Gastrocnemius medialis (tissue), 4 donors: Measurements from ENCODE around the gene CNNM2.

ENCODE experiments used
- POLR2A ChIP-seq, 2 donors: fragments of 450-650 bp; IDR thresholded peaks; one replicate each; pipeline ENCODE4 v1.6.1; 2017; ENCODE audit warnings: antibody characterized with exemption in 2 of 2, mild to moderate bottlenecking in 2 of 2, moderate library complexity in 2 of 2
- TF ChIP-seq, protein P1 (sequence below), 5 experiments: fragments of 450-650 bp in 3 of 5; fragments of 200-600 bp in 2 of 5; sonication (generic) in 2 of 5; IDR thresholded peaks in 4 of 5; conservative IDR thresholded peaks in 1 of 5; 1 replicate in 4 of 5; 2 replicates in 1 of 5; pipeline ENCODE4 v1.5.1; 2016 to 2019; ENCODE audit warnings: antibody characterized with exemption in 5 of 5, mild to moderate bottlenecking in 3 of 5, moderate library complexity in 3 of 5

DNA sequence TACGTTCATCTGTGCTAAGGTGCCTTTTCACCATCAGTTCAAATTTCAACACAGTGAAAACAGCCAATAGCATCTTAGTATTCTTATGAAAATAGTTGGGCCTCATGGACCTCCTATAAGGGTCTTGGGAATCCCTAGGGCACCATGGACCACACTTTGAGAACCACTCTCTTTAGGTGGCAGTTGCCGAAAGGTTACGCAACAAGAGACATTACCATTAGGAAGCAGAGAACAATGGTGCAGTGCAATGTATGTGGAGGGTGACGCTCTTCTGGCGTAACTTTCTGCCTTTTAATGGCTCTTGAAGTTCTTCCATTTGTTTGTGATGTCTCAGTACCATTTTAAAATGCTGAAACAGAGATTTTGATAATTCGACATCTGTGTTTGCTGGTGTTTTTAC, 131.1 kb downstream of the CNNM2 start:
- TF ChIP-seq, protein P1, sequence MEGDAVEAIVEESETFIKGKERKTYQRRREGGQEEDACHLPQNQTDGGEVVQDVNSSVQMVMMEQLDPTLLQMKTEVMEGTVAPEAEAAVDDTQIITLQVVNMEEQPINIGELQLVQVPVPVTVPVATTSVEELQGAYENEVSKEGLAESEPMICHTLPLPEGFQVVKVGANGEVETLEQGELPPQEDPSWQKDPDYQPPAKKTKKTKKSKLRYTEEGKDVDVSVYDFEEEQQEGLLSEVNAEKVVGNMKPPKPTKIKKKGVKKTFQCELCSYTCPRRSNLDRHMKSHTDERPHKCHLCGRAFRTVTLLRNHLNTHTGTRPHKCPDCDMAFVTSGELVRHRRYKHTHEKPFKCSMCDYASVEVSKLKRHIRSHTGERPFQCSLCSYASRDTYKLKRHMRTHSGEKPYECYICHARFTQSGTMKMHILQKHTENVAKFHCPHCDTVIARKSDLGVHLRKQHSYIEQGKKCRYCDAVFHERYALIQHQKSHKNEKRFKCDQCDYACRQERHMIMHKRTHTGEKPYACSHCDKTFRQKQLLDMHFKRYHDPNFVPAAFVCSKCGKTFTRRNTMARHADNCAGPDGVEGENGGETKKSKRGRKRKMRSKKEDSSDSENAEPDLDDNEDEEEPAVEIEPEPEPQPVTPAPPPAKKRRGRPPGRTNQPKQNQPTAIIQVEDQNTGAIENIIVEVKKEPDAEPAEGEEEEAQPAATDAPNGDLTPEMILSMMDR (IDR thresholded peaks at IDR 0.05 in 4 of 5, conservative IDR thresholded peaks at IDR 0.05 in 1 of 5), result no peak
- TF ChIP-seq POLR2A (IDR thresholded peaks at IDR 0.05), result no peak
